PC-9 (cell line): ENCODE measurements around the gene PGA4. TPM values are rescaled to one million over a fixed set of nuclear protein-coding genes. Genes with fewer than 3 reads are reported as not detected.
"Not testable (repeated sequence)": the region's sequence is repeated elsewhere in the genome, so short reads cannot be mapped to it uniquely, and the experiment has no call there.

Experiments
- BruUV-seq: library from RNA; stranded (reverse); fragments of 400-500 nt; replicated peaks from 2 replicates; lab custom pipeline; 2021; lab: Mats Ljungman, UMichigan
- CTCF ChIA-PET: fragments of 300-600 bp; sonication (Branson Sonifier 250); formaldehyde crosslinking; loops from one replicate; lab custom pipeline; 2022; ENCODE audit warnings: antibody characterized with exemption; lab: Charles Lee
- POLR2A ChIA-PET: fragments of 300-600 bp; sonication (Branson Sonifier 250); formaldehyde crosslinking; loops from one replicate; lab custom pipeline; 2022; ENCODE audit warnings: antibody characterized with exemption; ENCODE audit not compliant: unreplicated experiment; lab: Charles Lee
- DNase-seq, 2 experiments: peaks; one replicate each; pipeline versions ENCODE4 v3.0.0 to v3.0.0-alpha.2; 2015 to 2022; ENCODE audit warnings: mixed read lengths in 1 of 2
- H2AFZ ChIP-seq: fragments of 200-600 bp; sonication (generic); 2 replicates; pipeline ENCODE4 v1.8.1; 2017; ENCODE audit warnings: antibody characterized with exemption
- H3F3A ChIP-seq: fragments of 200-600 bp; sonication (generic); 2 replicates; pipeline ENCODE4 v1.8.1; 2017; ENCODE audit warnings: antibody characterized with exemption, mild to moderate bottlenecking, low read depth; ENCODE audit not compliant: insufficient read depth
- H3K27ac ChIP-seq: fragments of 200-600 bp; sonication (generic); 2 replicates; pipeline ENCODE4 v1.6.1; 2016; ENCODE audit warnings: mixed run types
- H3K27me3 ChIP-seq: fragments of 200-600 bp; sonication (generic); 2 replicates; pipeline ENCODE4 v1.6.1; 2016; ENCODE audit warnings: low read depth, mixed run types; ENCODE audit not compliant: insufficient read depth
- H3K36me3 ChIP-seq: fragments of 200-600 bp; sonication (generic); 2 replicates; pipeline ENCODE4 v1.6.1; 2016; ENCODE audit warnings: low read depth, mixed run types
- H3K4me1 ChIP-seq: fragments of 200-600 bp; sonication (generic); replicated peaks from 2 replicates; pipeline ENCODE4 v1.6.1; 2016; ENCODE audit warnings: mixed run types; ENCODE audit not compliant: insufficient read depth
- H3K4me2 ChIP-seq: fragments of 200-600 bp; sonication (generic); 2 replicates; pipeline ENCODE4 v1.6.1; 2017; ENCODE audit warnings: mixed run types
- H3K4me3 ChIP-seq: fragments of 200-600 bp; sonication (generic); 2 replicates; pipeline ENCODE4 v1.6.1; 2016; ENCODE audit warnings: mixed run types
- H3K79me2 ChIP-seq: fragments of 200-600 bp; sonication (generic); 2 replicates; pipeline ENCODE4 v1.6.1; 2017; ENCODE audit warnings: low read depth, mixed run types
- H3K9me2 ChIP-seq: fragments of 200-600 bp; sonication (generic); 2 replicates; pipeline ENCODE4 v1.8.1; 2017; ENCODE audit warnings: mild to moderate bottlenecking; ENCODE audit not compliant: insufficient read depth
- H3K9me3 ChIP-seq: fragments of 200-600 bp; sonication (generic); 2 replicates; pipeline ENCODE4 v1.8.1; 2016; ENCODE audit warnings: low read depth; ENCODE audit not compliant: insufficient read depth
- H4K20me1 ChIP-seq: fragments of 200-600 bp; sonication (generic); 2 replicates; pipeline ENCODE4 v1.8.1; 2017; ENCODE audit not compliant: insufficient read depth
- intact Hi-C: fragments of 100-400 bp; cut with micrococcal nuclease; formaldehyde crosslinking; loops from one replicate; pipeline ENCODE4 v1.10.0; 2022; ENCODE audit not compliant: unreplicated experiment
- total RNA-seq: library from RNA; stranded (reverse); gene quantifications from 2 replicates; pipeline ENCODE4 v1.2.3, GENCODE V29; 2021

The PGA4 gene
- total RNA-seq, 1 experiment from 2014 or later, result not detected

DNA sequence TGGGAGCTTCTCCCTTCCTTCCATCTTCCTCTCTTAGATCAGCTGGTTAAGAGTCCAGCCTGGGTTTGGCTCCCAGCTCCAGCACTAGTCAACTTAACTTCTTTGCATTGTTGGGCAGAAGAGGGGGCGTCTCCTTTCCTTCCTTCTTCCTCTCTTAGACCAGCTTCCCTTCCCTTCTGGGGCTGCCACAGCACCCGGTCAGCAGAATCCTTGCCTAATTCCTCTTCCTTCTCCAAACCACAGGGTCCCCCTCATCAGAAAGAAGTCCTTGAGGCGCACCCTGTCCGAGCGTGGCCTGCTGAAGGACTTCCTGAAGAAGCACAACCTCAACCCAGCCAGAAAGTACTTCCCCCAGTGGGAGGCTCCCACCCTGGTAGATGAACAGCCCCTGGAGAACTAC is 19.4 kb downstream of the PGA4 start:
- CTCF ChIA-PET, POLR2A ChIA-PET: not testable (repeated sequence)

GRCh38 chr11:61245284-61245964 is 23.3 kb downstream of the PGA4 start:
- H3K36me3 ChIP-seq, POLR2A ChIA-PET, BruUV-seq, H4K20me1 ChIP-seq, H3K27ac ChIP-seq, H3K4me2 ChIP-seq, H3F3A ChIP-seq, intact Hi-C loops, DNase-seq, CTCF ChIA-PET, H3K4me1 ChIP-seq, H3K79me2 ChIP-seq, H3K4me3 ChIP-seq, H2AFZ ChIP-seq, H3K9me3 ChIP-seq, H3K9me2 ChIP-seq: not testable (repeated sequence)
- H3K27me3 ChIP-seq, result peaks cover 43% of the 10 kb centered on the region

More for the DNA sequence above, 19.4 kb downstream of the PGA4 start:
- H3K4me2 ChIP-seq, H2AFZ ChIP-seq, H4K20me1 ChIP-seq, H3F3A ChIP-seq, H3K4me3 ChIP-seq, DNase-seq, H3K36me3 ChIP-seq, intact Hi-C loops, H3K79me2 ChIP-seq, BruUV-seq, H3K27ac ChIP-seq, H3K9me2 ChIP-seq, H3K9me3 ChIP-seq, H3K4me1 ChIP-seq: not testable (repeated sequence)
- H3K27me3 ChIP-seq, result peaks cover 12% of the 10 kb centered on the region

DNA sequence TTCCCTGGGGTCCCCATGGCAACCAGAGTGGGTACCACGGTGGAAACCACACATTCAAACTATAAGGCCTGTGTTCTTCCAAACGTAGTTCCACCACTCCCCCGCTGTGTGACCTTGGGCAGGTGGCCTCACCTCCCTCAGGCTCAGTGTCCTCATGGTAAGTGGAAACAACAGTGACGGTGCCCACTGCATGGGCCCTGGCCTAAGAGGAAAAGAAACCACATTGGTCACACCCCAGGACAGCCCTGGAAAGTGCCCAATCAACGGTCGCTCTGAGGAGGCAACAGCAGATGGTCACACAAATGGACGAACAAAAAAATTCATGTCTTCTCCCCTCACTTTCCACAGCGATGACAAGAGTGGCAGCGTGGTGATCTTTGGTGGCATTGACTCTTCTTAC is 25.9 kb downstream of the PGA4 start:
- H3K9me3 ChIP-seq, H3K4me2 ChIP-seq, DNase-seq, H3K9me2 ChIP-seq, H3K27ac ChIP-seq, H3K79me2 ChIP-seq, H3K4me1 ChIP-seq, H4K20me1 ChIP-seq, H3K36me3 ChIP-seq, H2AFZ ChIP-seq, CTCF ChIA-PET, POLR2A ChIA-PET, H3K4me3 ChIP-seq, BruUV-seq, intact Hi-C loops, H3F3A ChIP-seq: not testable (repeated sequence)
- peaks cover 68% of the 10 kb centered on the region for H3K27me3 ChIP-seq

- intact Hi-C loops, H3K4me3 ChIP-seq, H3K4me2 ChIP-seq, POLR2A ChIA-PET, H3K9me2 ChIP-seq, H4K20me1 ChIP-seq, H3K4me1 ChIP-seq, BruUV-seq, DNase-seq, H3K9me3 ChIP-seq, CTCF ChIA-PET, H2AFZ ChIP-seq, H3K79me2 ChIP-seq, H3K27ac ChIP-seq, H3K36me3 ChIP-seq, H3F3A ChIP-seq: not testable (repeated sequence)
- peaks cover 78% of the 10 kb centered on the region for H3K27me3 ChIP-seq
These were observed 27.1 kb downstream of the PGA4 start for GRCh38 chr11:61249201-61249600.

DNA sequence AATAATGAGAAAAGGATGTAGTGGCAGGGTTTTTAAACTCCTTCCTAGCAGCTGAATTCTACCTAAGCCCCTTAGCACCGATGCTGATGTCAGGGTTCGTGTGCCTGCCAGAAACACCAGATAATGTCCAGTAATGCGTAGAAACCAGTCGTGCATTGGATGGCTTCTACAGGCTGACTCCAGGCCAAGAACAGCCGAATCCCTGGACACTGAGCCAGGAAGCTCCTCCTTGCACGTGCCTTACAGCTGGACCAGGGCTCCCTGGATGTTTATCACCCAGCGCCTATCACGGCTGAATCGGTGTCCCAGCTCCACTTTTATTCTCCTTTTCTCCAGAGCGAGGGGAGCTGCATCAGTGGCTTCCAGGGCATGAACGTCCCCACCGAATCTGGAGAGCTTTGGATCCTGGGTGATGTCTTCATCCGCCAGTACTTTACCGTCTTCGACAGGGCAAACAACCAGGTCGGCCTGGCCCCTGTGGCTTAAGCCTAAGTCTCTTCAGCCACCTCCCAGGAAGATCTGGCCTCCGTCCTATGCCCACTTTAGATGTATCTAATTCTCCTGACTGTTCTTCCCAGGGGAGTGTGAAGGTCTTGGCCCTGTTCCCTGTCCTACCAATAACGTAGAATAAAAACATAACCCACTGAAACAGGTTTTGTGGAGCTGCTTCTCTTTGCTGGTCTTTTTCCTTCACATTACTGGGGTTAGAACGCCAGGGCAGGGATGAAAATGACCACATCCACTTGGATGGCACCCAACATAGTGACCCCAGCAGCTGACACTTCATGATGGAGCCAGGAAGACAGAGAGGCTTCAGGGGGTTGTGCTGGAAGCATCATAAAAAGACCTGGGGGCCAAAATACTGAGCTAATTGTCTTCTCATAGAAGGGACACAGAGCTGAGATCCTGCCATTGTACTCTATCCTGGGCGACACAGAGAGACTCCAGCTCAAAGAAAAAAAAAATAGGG is 28.9 kb downstream of the PGA4 start:
- H2AFZ ChIP-seq, H3K4me1 ChIP-seq, H3K27ac ChIP-seq, H3K9me2 ChIP-seq, H3K79me2 ChIP-seq, CTCF ChIA-PET, H3K36me3 ChIP-seq, H3F3A ChIP-seq, H4K20me1 ChIP-seq, H3K4me2 ChIP-seq, DNase-seq, H3K4me3 ChIP-seq, BruUV-seq, H3K9me3 ChIP-seq: not testable (repeated sequence)
- POLR2A ChIA-PET, result interaction anchor here (0.7 kb wide), 1 partner anchor 13 kb away, joined by 3 read pairs; no protein-coding TSS in a partner anchor
- peaks cover 80% of the 10 kb centered on the region for H3K27me3 ChIP-seq
- intact Hi-C loops, result loop anchor here (10.0 kb wide), 1 partner anchor 84 kb away; the partner anchor contains the start of genes DDB1 and TKFC

DNA sequence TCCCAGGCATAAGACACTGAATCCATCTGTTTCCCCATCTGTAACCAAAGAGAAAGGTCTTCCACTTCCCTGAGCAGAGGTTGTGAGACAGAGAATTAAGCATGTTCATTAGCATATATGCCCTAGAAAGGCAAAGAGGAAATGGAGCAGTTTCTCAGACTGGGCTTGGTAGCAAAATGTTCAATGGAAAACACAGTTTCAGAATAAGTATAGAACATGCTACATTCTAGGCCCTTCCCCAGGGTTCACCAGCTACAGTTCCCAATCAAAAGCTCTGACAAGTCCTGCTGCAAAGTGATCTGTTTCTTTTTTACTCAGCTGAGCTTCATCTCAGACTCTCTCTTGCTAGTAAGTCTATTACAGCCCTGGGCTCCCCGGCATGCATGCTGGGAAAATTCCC is 30.2 kb downstream of the PGA4 start:
- not testable (repeated sequence) for H3K9me2 ChIP-seq, H3K27ac ChIP-seq, H3K79me2 ChIP-seq, H4K20me1 ChIP-seq, H3K4me1 ChIP-seq, H3K36me3 ChIP-seq, BruUV-seq, H3K4me2 ChIP-seq, DNase-seq, H3K4me3 ChIP-seq, H3F3A ChIP-seq, H3K9me3 ChIP-seq, H2AFZ ChIP-seq
- ChIA-PET POLR2A (interaction anchor here (0.7 kb wide), 1 partner anchor 12 kb away, joined by 3 read pairs; no protein-coding TSS in a partner anchor), CTCF (interaction anchor here (0.6 kb wide), 1 partner anchor 16 kb away, joined by 4 read pairs; no protein-coding TSS in a partner anchor)
- intact Hi-C loops, result loop anchor here (10.0 kb wide), 1 partner anchor 82 kb away; the partner anchor contains the start of genes DDB1 and TKFC
- peaks cover 81% of the 10 kb centered on the region for H3K27me3 ChIP-seq
